Upper lobe of left lung (tissue), 6 donors: ENCODE results near the gene CSF1. TPM values are rescaled to one million over a fixed set of nuclear protein-coding genes. Genes with fewer than 3 reads are reported as not detected.

ENCODE experiments used
- ATAC-seq, 2 donors: fragments of 200-7000 bp; cut with Tn5 transposase; one replicate each; pipeline ENCODE4 v1.9.1; 2022; ENCODE audit warnings: mild to moderate bottlenecking in 2 of 2, moderate library complexity in 2 of 2; ENCODE audit not compliant: low FRiP score in 2 of 2
- DNase-seq, 2 donors: peaks; one replicate each; pipeline ENCODE4 v3.0.0-alpha.2; 2019 to 2020
- H3K27ac ChIP-seq, 4 donors: fragments of 200-600 bp; sonication (generic); one replicate each; pipeline ENCODE4 v1.5.1; 2016 to 2019
- H3K27me3 ChIP-seq, 4 donors: fragments of 200-600 bp; sonication (generic); one replicate each; pipeline ENCODE4 v1.5.1; 2017 to 2019
- H3K36me3 ChIP-seq, 4 donors: fragments of 200-600 bp; sonication (generic); one replicate each; pipeline ENCODE4 v1.5.1; 2016 to 2019
- H3K4me1 ChIP-seq, 4 donors: fragments of 200-600 bp; sonication (generic); one replicate each; pipeline ENCODE4 v1.5.1; 2018 to 2019
- H3K4me3 ChIP-seq, 4 donors: fragments of 200-600 bp; sonication (generic); one replicate each; pipeline ENCODE4 v1.5.1; 2017 to 2019; ENCODE audit warnings: mild to moderate bottlenecking in 2 of 4, moderate library complexity in 1 of 4
- H3K9me3 ChIP-seq, 4 donors: fragments of 200-600 bp; sonication (generic); one replicate each; pipeline ENCODE4 v1.5.1; 2018 to 2019
- EP300 ChIP-seq, 4 donors: sonication (generic); formaldehyde crosslinking; IDR thresholded peaks; one replicate each; pipeline ENCODE4 v1.5.1; 2017; ENCODE audit warnings: antibody characterized with exemption in 4 of 4, control low read depth in 2 of 4
- POLR2A ChIP-seq, 4 donors: fragments of 450-650 bp; IDR thresholded peaks; one replicate each; pipeline ENCODE4 v1.5.1; 2016 to 2017; ENCODE audit warnings: antibody characterized with exemption in 4 of 4, mild to moderate bottlenecking in 2 of 4
- POLR2AphosphoS5 ChIP-seq, 2 donors: sonication (generic); formaldehyde crosslinking; IDR thresholded peaks; one replicate each; pipeline ENCODE4 v1.5.1; 2017; ENCODE audit warnings: antibody characterized with exemption in 2 of 2
- WGBS, 2 donors: methylation state at CpG; one replicate each; pipeline ENCODE4 v1.1.5; 2017 to 2018; 5-methylcytosine and 5-hydroxymethylcytosine counted together
- total RNA-seq, 6 donors: library from RNA; depleted of rRNA in 4 of 6; stranded (reverse); fragments of >200 nt in 4 of 6; gene quantifications; one replicate each; pipeline versions ENCODE4 v1.1.0 to v1.2.1, GENCODE V29; 2016 to 2021
- TF ChIP-seq, protein P1 (sequence below), 6 experiments: fragments of 450-650 bp in 4 of 6; fragments of 200-600 bp in 2 of 6; sonication (generic) in 2 of 6; IDR thresholded peaks; one replicate each; pipeline ENCODE4 v1.5.1; 2016 to 2019; ENCODE audit warnings: antibody characterized with exemption in 6 of 6
- donor health status: DM: no; HTN: no; CAD: no; lungs with moderate emphysema.
- donor health status: DM: no; HTN: yes; CAD: no; lungs with severe emphysema.

The CSF1 gene
- total RNA-seq, 6 donors from 2014 or later = 19.4 to 106 (median 36.5) TPM

GRCh38 chr1:109887271-109887670 is 23.4 kb upstream of the CSF1 start:
- Histone ChIP-seq H3K4me1 (peaks cover 22 to 43% (median 29%) of the 10 kb centered on the region in 4 donors), H3K4me3 (no peak overlapping the region), H3K27ac (peak overlapping the region in 1 of 4 donors; percentile 74), H3K27me3 (no peaks in the 10 kb centered on the region), H3K36me3 (no peaks in the 10 kb centered on the region), H3K9me3 (no peaks in the 10 kb centered on the region)
- DNase-seq = no peak
- WGBS, 2 donors = 76 to 83% methylated on average over 8 of the region's 8 CpGs
- ATAC-seq = no peak
- no peak for TF ChIP-seq EP300 (IDR thresholded peaks at IDR 0.05)
- no peak for TF ChIP-seq POLR2A (IDR thresholded peaks at IDR 0.05)
- TF ChIP-seq, protein P1, sequence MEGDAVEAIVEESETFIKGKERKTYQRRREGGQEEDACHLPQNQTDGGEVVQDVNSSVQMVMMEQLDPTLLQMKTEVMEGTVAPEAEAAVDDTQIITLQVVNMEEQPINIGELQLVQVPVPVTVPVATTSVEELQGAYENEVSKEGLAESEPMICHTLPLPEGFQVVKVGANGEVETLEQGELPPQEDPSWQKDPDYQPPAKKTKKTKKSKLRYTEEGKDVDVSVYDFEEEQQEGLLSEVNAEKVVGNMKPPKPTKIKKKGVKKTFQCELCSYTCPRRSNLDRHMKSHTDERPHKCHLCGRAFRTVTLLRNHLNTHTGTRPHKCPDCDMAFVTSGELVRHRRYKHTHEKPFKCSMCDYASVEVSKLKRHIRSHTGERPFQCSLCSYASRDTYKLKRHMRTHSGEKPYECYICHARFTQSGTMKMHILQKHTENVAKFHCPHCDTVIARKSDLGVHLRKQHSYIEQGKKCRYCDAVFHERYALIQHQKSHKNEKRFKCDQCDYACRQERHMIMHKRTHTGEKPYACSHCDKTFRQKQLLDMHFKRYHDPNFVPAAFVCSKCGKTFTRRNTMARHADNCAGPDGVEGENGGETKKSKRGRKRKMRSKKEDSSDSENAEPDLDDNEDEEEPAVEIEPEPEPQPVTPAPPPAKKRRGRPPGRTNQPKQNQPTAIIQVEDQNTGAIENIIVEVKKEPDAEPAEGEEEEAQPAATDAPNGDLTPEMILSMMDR (IDR thresholded peaks at IDR 0.05) = no peak

DNA sequence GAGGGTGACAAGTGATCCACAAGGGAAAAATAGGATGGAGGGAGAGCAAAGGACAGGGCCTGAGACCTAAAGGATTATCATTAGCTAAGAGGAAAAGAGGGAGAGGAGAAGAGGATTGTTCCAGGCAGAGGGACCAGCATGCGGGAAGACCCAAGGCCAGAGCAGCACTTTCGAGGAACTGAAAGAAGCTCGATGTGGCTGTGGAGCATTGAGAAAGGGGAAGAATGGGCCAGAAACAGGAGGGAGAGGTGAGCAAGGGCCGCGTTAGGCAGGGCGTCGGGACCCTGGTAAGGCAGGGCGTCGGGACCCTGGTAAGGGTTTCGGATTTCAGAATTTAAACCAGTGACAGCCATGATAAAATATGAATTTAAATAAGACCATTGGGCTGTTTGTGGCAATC is 22.8 kb upstream of the CSF1 start:
- ATAC-seq (no peak), DNase-seq (no peak)
- H3K27ac ChIP-seq = no peak overlapping the region
- no peak overlapping the region for H3K4me3 ChIP-seq
- H3K4me1 ChIP-seq = peaks cover 28 to 50% (median 35%) of the 10 kb centered on the region in 4 donors
- no peaks in the 10 kb centered on the region for H3K36me3 ChIP-seq
- TF ChIP-seq POLR2AphosphoS5 (IDR thresholded peaks at IDR 0.05) (no peak), POLR2A (IDR thresholded peaks at IDR 0.05) (no peak), EP300 (IDR thresholded peaks at IDR 0.05) (no peak)
- TF ChIP-seq, protein P1 (IDR thresholded peaks at IDR 0.05) = no peak
- 78 to 90% methylated on average over 10 of the region's 10 CpGs for WGBS, 2 donors
- no peaks in the 10 kb centered on the region for H3K27me3 ChIP-seq
- no peaks in the 10 kb centered on the region for H3K9me3 ChIP-seq

DNA sequence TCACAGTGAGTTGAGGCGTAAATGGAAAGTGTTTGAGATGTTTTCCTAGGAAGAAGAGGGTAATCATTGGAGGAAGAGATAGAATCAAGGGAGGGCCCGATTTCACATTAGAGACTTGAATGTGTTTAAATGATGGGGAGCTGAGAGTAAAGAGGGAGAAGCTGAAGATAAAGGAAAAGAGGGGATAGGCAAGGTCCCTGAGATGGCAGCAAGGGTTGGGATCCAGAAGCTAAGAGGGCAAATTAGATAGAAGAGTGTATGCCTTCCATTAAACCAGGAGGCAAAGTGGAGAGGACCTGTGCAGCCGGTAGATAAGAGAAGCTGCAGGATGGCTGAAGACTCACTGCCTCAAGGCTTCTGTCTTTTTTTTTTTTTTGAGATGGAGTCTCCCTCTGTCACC is 21.6 kb upstream of the CSF1 start:
- H3K36me3 ChIP-seq = no peaks in the 10 kb centered on the region
- no peak for DNase-seq
- TF ChIP-seq POLR2A (IDR thresholded peaks at IDR 0.05) (no peak), EP300 (IDR thresholded peaks at IDR 0.05) (no peak), POLR2AphosphoS5 (IDR thresholded peaks at IDR 0.05) (no peak)
- TF ChIP-seq, protein P1 (IDR thresholded peaks at IDR 0.05) = no peak

GRCh38 chr1:109890115-109890953 is 20.3 kb upstream of the CSF1 start:
- 85 to 92% methylated on average over 5 of the region's 5 CpGs for WGBS, 2 donors
- Histone ChIP-seq H3K27me3 (no peaks in the 10 kb centered on the region), H3K4me3 (no peak overlapping the region), H3K9me3 (no peaks in the 10 kb centered on the region), H3K4me1 (peaks cover 27 to 41% (median 35%) of the 10 kb centered on the region in 4 donors), H3K36me3 (no peaks in the 10 kb centered on the region), H3K27ac (no peak overlapping the region)
- DNase-seq (no peak), ATAC-seq (no peak)
- TF ChIP-seq POLR2AphosphoS5 (IDR thresholded peaks at IDR 0.05) = no peak
- TF ChIP-seq, protein P1 (IDR thresholded peaks at IDR 0.05) = no peak

More for the DNA sequence above, 21.6 kb upstream of the CSF1 start:
- H3K4me3 ChIP-seq = no peak overlapping the region
- H3K4me1 ChIP-seq = peaks cover 28 to 45% (median 32%) of the 10 kb centered on the region in 4 donors
- H3K9me3 ChIP-seq = no peaks in the 10 kb centered on the region
- no peak for ATAC-seq
- 84 to 88% methylated on average over 3 of the region's 3 CpGs for WGBS, 2 donors
- no peak overlapping the region for H3K27ac ChIP-seq
- H3K27me3 ChIP-seq = no peaks in the 10 kb centered on the region

DNA sequence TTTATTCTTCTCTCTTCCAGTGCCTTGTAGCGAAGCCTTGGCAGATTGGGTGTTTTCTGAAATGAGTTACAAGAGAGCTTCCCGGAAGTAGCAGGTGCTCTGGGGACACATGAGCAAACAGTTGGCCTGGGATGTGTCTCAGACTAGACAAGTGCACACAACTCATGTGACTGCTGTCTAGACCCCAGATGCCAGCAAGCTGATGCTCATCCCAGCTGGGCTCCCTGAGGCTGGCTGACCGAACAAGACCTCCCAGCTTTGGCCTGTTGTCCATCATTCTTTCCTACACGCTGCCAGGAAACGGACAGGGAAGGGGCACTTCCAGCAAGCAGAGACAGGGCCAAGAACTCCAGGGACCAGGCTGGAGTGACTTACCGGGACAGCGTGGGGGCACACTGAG is 18.7 kb upstream of the CSF1 start:
- H3K4me1 ChIP-seq = peaks cover 42 to 48% (median 44%) of the 10 kb centered on the region in 4 donors
- ATAC-seq = peak in 1 of 2 donors; percentile 79

More for the DNA sequence above, 18.7 kb upstream of the CSF1 start:
- WGBS, 2 donors = 67 to 76% methylated on average over 4 to 7 of the region's 7 CpGs
- TF ChIP-seq POLR2A (IDR thresholded peaks at IDR 0.05) (no peak), POLR2AphosphoS5 (IDR thresholded peaks at IDR 0.05) (no peak), EP300 (IDR thresholded peaks at IDR 0.05) (no peak)
- TF ChIP-seq, protein P1 (IDR thresholded peaks at IDR 0.05) = no peak
- no peaks in the 10 kb centered on the region for H3K27me3 ChIP-seq
- H3K4me3 ChIP-seq = no peak overlapping the region
- no peak for DNase-seq
- no peaks in the 10 kb centered on the region for H3K36me3 ChIP-seq
- H3K9me3 ChIP-seq = no peaks in the 10 kb centered on the region
- peak overlapping the region; percentile 29 to 66 (median 61) for H3K27ac ChIP-seq
